Measurements from ENCODE around the gene CXorf58.
A peak's percentile ranks its signal among the peaks of the same experiment; 100 is the strongest.
"Not testable (repeated sequence)": the region's sequence is repeated elsewhere in the genome, so short reads cannot be mapped to it uniquely, and the experiment has no call there.

The CXorf58 gene

GRCh38 chrX:23952984-23953907, 45.4 kb downstream of the CXorf58 start:
- DNase-seq (ENCODE audit: low read depth in 2 of 3, low spot score in 2 of 3) = peak; percentile 0 to 12 (median 12)

- no peak for DNase-seq (ENCODE audit: low read depth in 2 of 3, low spot score in 2 of 3)
Observed at GRCh38 chrX:23953908-23954269, 46.1 kb downstream of the CXorf58 start.

- DNase-seq (ENCODE audit: low read depth in 2 of 3, low spot score in 2 of 3) = no peak
Observed at GRCh38 chrX:23954396-23954795, 46.6 kb downstream of the CXorf58 start.

- no peak for DNase-seq (ENCODE audit: low read depth in 2 of 3, low spot score in 2 of 3)
Observed at GRCh38 chrX:23959781-23960180, 52.0 kb downstream of the CXorf58 start.

- DNase-seq (ENCODE audit: low read depth in 2 of 3, low spot score in 2 of 3) = no peak
Observed at GRCh38 chrX:23964191-23964590, 56.4 kb downstream of the CXorf58 start.

- not testable (repeated sequence) for DNase-seq (ENCODE audit: low read depth in 2 of 3, low spot score in 2 of 3)
Observed at GRCh38 chrX:23965630-23966029, 57.8 kb downstream of the CXorf58 start.

GRCh38 chrX:23978491-23978890, 70.7 kb downstream of the CXorf58 start:
- DNase-seq (ENCODE audit: low read depth in 2 of 3, low spot score in 2 of 3) = no peak

- DNase-seq (ENCODE audit: low read depth in 2 of 3, low spot score in 2 of 3) = no peak
Observed at GRCh38 chrX:23980011-23980441, 72.2 kb downstream of the CXorf58 start.

GRCh38 chrX:23981222-23981621, 73.4 kb downstream of the CXorf58 start:
- DNase-seq (ENCODE audit: low read depth in 2 of 3, low spot score in 2 of 3) = no peak

GRCh38 chrX:23981711-23982110, 73.9 kb downstream of the CXorf58 start:
- DNase-seq (ENCODE audit: low read depth in 2 of 3, low spot score in 2 of 3) = no peak

- no peak for DNase-seq (ENCODE audit: low read depth in 2 of 3, low spot score in 2 of 3)
Observed at GRCh38 chrX:23982891-23983290, 75.1 kb downstream of the CXorf58 start.

All from activated CD8-positive, alpha-beta memory T cell treated with anti-CD3 and anti-CD28 coated beads for 48 hours (primary cell).